Breast epithelium (tissue), 3 donors: Measurements from ENCODE around the gene DNAJB1.

Experiments used
- CTCF ChIP-seq, 3 donors: fragments of 450-650 bp; IDR thresholded peaks; one replicate each; pipeline ENCODE4 v1.5.1; 2016 to 2017; ENCODE audit warnings: antibody characterized with exemption in 3 of 3, mild to moderate bottlenecking in 3 of 3, moderate library complexity in 3 of 3
- POLR2A ChIP-seq: fragments of 450-650 bp; IDR thresholded peaks from one replicate; pipeline ENCODE4 v1.6.1; 2016; ENCODE audit warnings: antibody characterized with exemption, mild to moderate bottlenecking, moderate library complexity
- POLR2AphosphoS5 ChIP-seq, 3 donors: sonication (generic); formaldehyde crosslinking; IDR thresholded peaks; one replicate each; pipeline ENCODE4 v1.6.1; 2017; ENCODE audit warnings: antibody characterized with exemption in 3 of 3

- TF ChIP-seq CTCF (IDR thresholded peaks at IDR 0.05) = no peak
- TF ChIP-seq POLR2A = no peak
- no peak for TF ChIP-seq POLR2AphosphoS5 (IDR thresholded peaks at IDR 0.05)
These were observed 12.3 kb upstream of the DNAJB1 start for GRCh38 chr19:14530506-14530905.
